Hematopoietic multipotent progenitor cell treated with erythropoietin and hydrocortisone succinate and interleukin-3 and kit ligand, for 6 days (in vitro differentiated cells): ENCODE results near the gene TWSG1.
A peak's percentile ranks its signal among the peaks of the same experiment; 100 is the strongest.
"Not testable (repeated sequence)": the region's sequence is repeated elsewhere in the genome, so short reads cannot be mapped to it uniquely, and the experiment has no call there.

Source experiments
- DNase-seq: peaks from one replicate; pipeline ENCODE4 v3.0.0-alpha.2; 2015

Gene TWSG1

DNA sequence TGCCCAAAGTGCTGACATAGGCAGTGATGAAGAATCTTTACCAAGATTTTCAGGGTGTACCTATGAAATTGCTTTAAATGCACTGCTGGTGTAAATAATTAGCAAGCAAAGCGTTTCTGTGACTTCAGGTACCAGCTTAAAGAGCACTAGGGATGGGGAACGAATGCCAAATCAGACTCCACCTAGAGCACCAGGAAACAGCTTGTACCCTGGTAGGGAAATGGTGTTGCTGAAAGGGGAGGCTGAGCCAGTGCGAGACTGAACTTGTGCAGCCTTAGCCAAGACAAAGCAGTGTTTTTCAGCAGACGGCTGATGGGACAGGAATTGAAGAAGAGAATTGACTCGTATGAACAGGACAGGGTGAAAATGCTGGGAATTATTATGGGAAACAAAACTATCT is 65.6 kb downstream of the TWSG1 start:
- DNase-seq: no peak

GRCh38 chr18:9401176-9401575 is 66.6 kb downstream of the TWSG1 start:
- DNase-seq: peak; percentile 24

DNA sequence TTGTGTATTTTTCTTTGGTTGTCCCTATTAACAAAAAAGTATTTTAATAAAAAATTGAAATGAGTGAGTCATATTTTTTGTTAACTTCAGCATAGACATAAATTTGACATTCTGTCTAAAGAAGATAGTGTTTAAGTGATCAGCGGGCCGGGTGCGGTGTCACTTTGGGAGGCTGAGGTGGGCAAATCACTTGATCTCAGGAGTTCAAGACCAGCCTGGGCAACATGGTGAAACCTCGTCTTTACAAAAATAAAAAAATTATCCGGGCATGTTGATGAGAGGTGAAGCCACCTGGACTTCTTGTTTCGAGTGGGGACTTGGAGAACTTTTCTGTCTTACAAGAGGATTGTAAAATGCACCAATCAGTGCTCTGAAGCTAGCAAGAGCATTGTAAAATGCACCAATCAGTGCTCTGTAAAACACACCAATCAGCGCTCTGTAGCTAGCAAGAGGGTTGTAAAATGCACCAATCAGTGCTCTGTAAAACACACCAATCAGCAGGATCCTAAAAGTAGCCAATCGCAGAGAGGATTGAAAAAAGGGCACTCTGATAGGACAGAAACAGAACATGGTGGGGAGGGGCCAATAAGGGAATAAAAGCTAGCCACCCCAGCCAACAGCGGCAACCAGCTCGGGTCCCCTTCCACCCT is 67.9 kb downstream of the TWSG1 start:
- DNase-seq: not testable (repeated sequence)

GRCh38 chr18:9403795-9404564 is 69.4 kb downstream of the TWSG1 start:
- DNase-seq: peak; percentile 56

- peak; percentile 88 for DNase-seq
Measured at GRCh38 chr18:9404565-9405060, 70.0 kb downstream of the TWSG1 start.

DNA sequence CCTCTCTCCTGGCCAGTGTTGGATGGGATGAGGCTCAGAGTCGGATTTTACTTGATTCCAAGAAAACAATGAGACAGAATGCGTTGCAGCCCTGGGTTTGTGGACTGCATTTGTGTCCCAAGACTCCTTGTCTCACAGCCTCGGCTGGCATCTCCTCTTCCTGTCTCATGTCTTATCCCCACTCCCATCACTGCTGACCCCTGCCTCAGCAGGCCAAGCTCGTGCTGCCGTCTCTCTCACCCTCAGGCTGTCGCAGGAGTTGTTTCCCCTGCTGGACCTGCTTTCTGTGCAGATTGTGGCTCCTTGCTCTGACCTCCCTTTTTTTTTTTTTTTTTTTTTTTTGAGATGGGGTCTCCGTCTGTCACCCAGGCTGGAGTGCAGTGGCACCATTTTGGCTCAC is 70.6 kb downstream of the TWSG1 start:
- no peak for DNase-seq

DNA sequence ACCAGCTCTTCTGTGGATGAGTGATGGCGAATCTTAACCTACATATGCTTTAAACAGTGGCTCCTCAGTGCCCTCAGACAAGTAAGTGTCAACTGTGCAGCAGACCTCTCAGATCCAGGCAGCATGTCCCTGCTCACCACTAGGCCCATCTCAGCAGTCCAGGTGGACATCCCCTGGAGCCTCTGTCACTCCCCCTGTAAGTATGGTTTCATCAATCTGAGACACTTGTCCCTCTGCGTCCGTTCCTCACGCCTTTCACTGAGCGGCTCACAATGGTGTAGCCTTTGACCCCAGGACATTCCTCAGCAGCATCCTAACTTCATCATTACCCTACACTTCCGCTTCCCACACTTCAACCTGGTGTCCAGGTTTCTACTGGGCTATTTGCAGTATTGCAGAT is 71.4 kb downstream of the TWSG1 start:
- no peak for DNase-seq

GRCh38 chr18:9410515-9410914 is 75.9 kb downstream of the TWSG1 start:
- no peak for DNase-seq

DNA sequence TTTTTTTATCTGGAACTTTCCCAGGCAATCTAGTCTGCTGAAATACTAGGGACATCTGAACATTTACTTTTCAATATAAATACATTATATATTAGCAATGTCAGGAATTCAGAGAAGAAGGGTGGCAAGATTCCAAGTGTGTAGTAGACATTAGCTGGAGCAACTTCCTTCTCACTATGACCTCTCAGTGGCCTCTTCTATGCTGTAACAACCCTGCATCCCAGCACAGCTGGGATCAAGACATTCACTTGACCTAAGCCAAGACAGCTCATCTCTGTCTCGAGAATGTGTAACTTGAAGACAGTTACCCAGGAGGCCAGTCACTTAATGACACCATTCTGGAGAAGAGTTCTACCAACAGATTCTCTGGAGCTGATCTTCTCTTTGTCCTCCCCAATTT is 79.0 kb downstream of the TWSG1 start:
- no peak for DNase-seq

GRCh38 chr18:9416563-9417072 is 82.0 kb downstream of the TWSG1 start:
- DNase-seq: no peak

GRCh38 chr18:9417073-9417851 is 82.7 kb downstream of the TWSG1 start:
- no peak for DNase-seq

DNA sequence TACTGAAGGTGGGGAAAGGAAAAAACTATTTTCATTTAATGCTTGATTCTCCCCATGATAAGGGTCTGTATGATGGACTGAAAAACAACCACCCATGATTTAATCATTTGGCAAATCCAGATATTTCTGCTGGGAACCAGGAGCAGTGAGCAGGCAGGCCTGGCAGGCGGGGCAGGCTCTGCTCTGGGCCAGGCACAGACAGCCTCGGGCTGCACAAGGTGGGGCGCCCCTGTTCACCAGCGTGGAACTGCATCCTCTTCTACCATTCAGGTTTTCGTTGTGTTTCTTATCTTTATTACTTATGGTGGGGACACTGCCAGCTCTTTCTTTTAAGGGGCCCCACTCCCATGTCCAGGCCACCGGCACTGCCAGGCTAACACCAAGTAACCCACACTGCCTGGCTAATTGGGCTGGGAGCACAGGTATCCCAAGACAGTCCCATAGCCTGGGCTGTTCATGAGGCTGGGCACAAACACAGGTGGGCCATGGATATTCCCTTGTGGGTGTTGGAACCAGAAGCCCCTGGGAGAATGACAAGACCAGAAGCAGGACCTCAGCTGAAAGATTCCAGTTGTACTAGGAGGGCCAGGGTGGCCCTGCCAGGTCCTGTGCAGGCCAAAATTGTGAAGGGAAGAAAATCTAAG is 83.6 kb downstream of the TWSG1 start:
- no peak for DNase-seq

GRCh38 chr18:9419956-9420631 is 85.5 kb downstream of the TWSG1 start:
- no peak for DNase-seq

- DNase-seq: no peak
Measured at GRCh38 chr18:9421096-9421900, 86.7 kb downstream of the TWSG1 start.

DNA sequence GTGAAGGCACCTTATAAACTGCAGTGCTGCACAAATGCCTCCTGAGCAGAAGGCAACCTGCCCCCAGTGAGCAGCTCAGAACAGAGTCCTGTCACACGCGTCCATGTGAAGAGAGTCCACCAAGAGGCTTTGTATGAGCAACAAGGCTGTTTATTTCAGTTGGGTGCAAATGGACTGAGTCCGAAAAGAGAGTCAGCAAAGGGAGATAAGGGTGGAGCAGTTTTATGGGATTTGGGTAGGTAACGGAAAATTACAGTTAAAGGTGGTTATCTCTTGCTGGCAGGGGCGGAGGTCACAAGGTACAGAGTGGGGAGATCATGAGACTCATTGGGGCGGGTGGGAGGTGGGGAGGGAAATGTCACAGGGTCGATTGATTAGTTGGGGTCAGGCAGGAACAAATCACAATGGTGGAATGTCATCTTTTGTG is 87.3 kb downstream of the TWSG1 start:
- DNase-seq: peak; percentile 79

DNA sequence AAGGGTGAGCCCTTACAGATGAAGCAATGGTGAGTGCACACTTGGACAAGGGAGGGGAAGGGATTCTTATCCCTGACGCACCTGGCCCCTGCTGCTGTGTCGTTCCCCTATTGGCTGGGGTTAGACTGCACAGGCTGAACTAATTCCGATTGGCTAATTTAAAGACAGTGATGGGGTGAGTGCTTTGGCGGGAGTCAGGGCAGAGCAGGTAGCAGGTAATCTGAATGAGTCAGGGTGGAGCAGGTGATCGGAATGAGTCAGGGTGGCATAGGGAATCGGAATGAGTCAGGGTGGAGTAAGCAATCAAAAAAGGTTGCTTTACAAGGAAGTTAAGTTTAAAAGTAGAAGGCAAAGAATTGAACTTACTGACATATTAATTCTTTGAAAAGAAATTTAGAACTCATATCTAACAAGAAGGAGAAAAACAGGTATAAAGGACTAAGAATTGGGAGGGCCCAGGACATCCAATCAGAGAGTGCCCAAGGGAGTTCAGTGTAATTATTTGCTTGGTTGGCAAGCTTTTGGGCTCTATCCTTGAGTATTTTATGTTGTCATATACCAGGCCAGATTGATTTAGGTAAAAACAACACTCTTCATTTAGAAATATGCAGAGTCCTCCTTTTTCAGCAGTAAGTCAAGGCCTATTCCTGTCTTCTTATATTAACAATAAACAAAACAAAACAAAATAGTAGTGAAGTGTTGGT is 88.4 kb downstream of the TWSG1 start:
- DNase-seq: no peak

GRCh38 chr18:9423648-9424047 is 89.1 kb downstream of the TWSG1 start:
- DNase-seq: not testable (repeated sequence)

DNA sequence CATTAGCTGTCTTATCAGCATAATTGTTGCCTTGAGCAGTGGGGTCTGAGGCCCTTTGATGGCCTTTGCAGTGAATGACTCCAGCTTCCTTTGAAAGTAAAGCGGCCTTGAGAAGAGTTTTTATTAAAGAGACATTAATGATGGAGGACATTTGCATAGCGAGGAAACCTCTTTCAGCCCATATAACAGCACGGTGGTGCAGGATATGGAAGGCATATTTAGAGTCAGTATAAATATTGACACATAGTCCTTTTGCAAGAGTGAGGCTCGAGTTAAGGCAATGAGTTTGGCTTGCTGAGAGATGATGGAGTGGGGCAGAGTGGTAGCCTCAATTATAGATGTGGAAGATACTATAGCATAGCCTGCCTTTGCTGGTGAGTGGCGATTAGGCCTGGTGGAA is 89.7 kb downstream of the TWSG1 start:
- DNase-seq: not testable (repeated sequence)

- no peak for DNase-seq
Measured at GRCh38 chr18:9426753-9427152, 92.2 kb downstream of the TWSG1 start.

GRCh38 chr18:9428301-9428706 is 93.7 kb downstream of the TWSG1 start:
- DNase-seq: no peak
